GM12878 (cell line): ENCODE measurements around the gene RPL10A. TPM values are rescaled to one million over a fixed set of nuclear protein-coding genes. Genes with fewer than 3 reads are reported as not detected.
A peak's percentile ranks its signal among the peaks of the same experiment; 100 is the strongest.

Experiments used
- ATAC-seq: fragments of 200-7000 bp; cut with Tn5 transposase; 3 replicates; pipeline ENCODE4 v1.9.1; 2020; ENCODE audit warnings: mild to moderate bottlenecking, moderate library complexity
- BruUV-seq: library from RNA; stranded (reverse); fragments of 400-500 nt; replicated peaks from 2 replicates; lab custom pipeline; 2021; lab: Mats Ljungman, UMichigan
- CTCF ChIA-PET: fragments of 300-600 bp; sonication (Branson Sonifier 250); formaldehyde crosslinking; extraction: SDS; loops from one replicate; lab custom pipeline; 2021; ENCODE audit warnings: inconsistent platforms; lab: Yijun Ruan, JAX
- POLR2A ChIA-PET: fragments of 350-600 bp; formaldehyde crosslinking; extraction: SDS; loops from one replicate; lab custom pipeline; 2021; ENCODE audit warnings: inconsistent platforms; lab: Charles Lee
- RAD21 ChIA-PET: fragments of 300-600 bp; sonication (Branson Sonifier 250); formaldehyde crosslinking; loops from one replicate; lab custom pipeline; 2023; ENCODE audit warnings: antibody characterized with exemption; ENCODE audit not compliant: unreplicated experiment; lab: Charles Lee
- SMC1A ChIA-PET: fragments of 300-600 bp; sonication (Branson Sonifier 250); formaldehyde crosslinking; loops from one replicate; lab custom pipeline; 2023; ENCODE audit not compliant: unreplicated experiment, uncharacterized antibody; lab: Charles Lee
- DNase-seq: peaks from one replicate; pipeline ENCODE4 v3.0.0-alpha.2; 2011; ENCODE audit warnings: low read depth, low spot score
- FAIRE-seq: peaks from 3 replicates; lab custom pipeline; 2011; peaks lifted over from hg19 to GRCh38; lab: Jason Lieb, UNC
- H2AFZ ChIP-seq: 2 replicates; pipeline ENCODE4 v1.6.0; 2011; ENCODE audit warnings: low read depth, low read length, control low read depth; ENCODE audit not compliant: control insufficient read depth
- H3K27ac ChIP-seq: 2 replicates; pipeline ENCODE4 v1.5.1; 2011; ENCODE audit warnings: control low read depth; ENCODE audit not compliant: control insufficient read depth, insufficient read depth
- H3K27me3 ChIP-seq, 2 experiments: replicated peaks in 1 of 2; 2 replicates each; pipeline versions ENCODE4 v1.6.0 to v1.6.1; 2011; ENCODE audit warnings: low read length in 1 of 2; ENCODE audit not compliant: control insufficient read depth in 2 of 2, insufficient read depth in 2 of 2
- H3K36me3 ChIP-seq, 2 experiments: 2 replicates each; pipeline ENCODE4 v1.5.1; 2011; ENCODE audit warnings: low read length in 1 of 2; ENCODE audit not compliant: control insufficient read depth in 2 of 2, insufficient read depth in 2 of 2
- H3K4me1 ChIP-seq: 2 replicates; pipeline ENCODE4 v1.6.1; 2011; ENCODE audit warnings: mild to moderate bottlenecking, low read length, moderate library complexity, mixed read lengths; ENCODE audit not compliant: control insufficient read depth, insufficient read depth
- H3K4me2 ChIP-seq: 2 replicates; pipeline ENCODE4 v1.6.0; 2011; ENCODE audit warnings: control low read depth; ENCODE audit not compliant: control insufficient read depth, insufficient read depth
- H3K4me3 ChIP-seq: fragments of 200-600 bp; sonication (generic); 2 replicates; pipeline ENCODE4 v1.5.1; 2016
- H3K79me2 ChIP-seq: 2 replicates; pipeline ENCODE4 v1.6.0; 2011; ENCODE audit warnings: low read length; ENCODE audit not compliant: control insufficient read depth, insufficient read depth
- H3K9ac ChIP-seq: 2 replicates; pipeline ENCODE4 v1.8.0; 2011; ENCODE audit warnings: low read length, control low read depth, mixed read lengths; ENCODE audit not compliant: control insufficient read depth, insufficient read depth
- H3K9me3 ChIP-seq: replicated peaks from 3 replicates; pipeline ENCODE4 v1.5.1; 2011; ENCODE audit warnings: mild to moderate bottlenecking, low read length; ENCODE audit not compliant: control insufficient read depth, insufficient read depth
- H4K20me1 ChIP-seq: 2 replicates; pipeline ENCODE4 v1.6.0; 2011; ENCODE audit not compliant: control insufficient read depth, insufficient read depth
- HCFC1 ChIP-seq: fragments of 150-350 bp; IDR thresholded peaks from 2 replicates; pipeline ENCODE4 v1.6.1; 2014; ENCODE audit warnings: low read length
- IKZF1 ChIP-seq: fragments of 450-650 bp; conservative IDR thresholded peaks from 2 replicates; pipeline ENCODE4 v1.6.1; 2017; ENCODE audit warnings: antibody characterized with exemption, mild to moderate bottlenecking
- MTA3 ChIP-seq: IDR thresholded peaks from 2 replicates; pipeline ENCODE4 v1.6.1; 2012; ENCODE audit warnings: low read length, inconsistent platforms, borderline replicate concordance
- SIN3A ChIP-seq: IDR thresholded peaks from 2 replicates; pipeline ENCODE4 v1.6.1; 2012; ENCODE audit warnings: low read depth, low read length, improper control_type of control experiment
- SUZ12 ChIP-seq: fragments of 200-600 bp; sonication (generic); IDR thresholded peaks from one replicate; pipeline ENCODE4 v1.6.1; 2018; ENCODE audit warnings: antibody characterized with exemption, mild to moderate bottlenecking; ENCODE audit not compliant: unreplicated experiment
- TCF3 ChIP-seq: IDR thresholded peaks from 2 replicates; pipeline ENCODE4 v1.6.1; 2012; ENCODE audit warnings: low read depth, mild to moderate bottlenecking, low read length, borderline replicate concordance; ENCODE audit not compliant: insufficient read depth
- WGBS: methylation state at CpG from one replicate; pipeline ENCODE4 v1.1.6; 2016; ENCODE audit warnings: low lambda C conversion rate; ENCODE audit not compliant: insufficient replicate concordance, insufficient coverage; ENCODE audit errors: missing lambda C conversion rate; 5-methylcytosine and 5-hydroxymethylcytosine counted together
- in situ Hi-C: fragments of 300-500 bp; cut with MboI; formaldehyde crosslinking; loops from 9 replicates; pipeline ENCODE4 v1.14.3; 2018; ENCODE audit warnings: mixed read lengths
- intact Hi-C: fragments of 100-400 bp; cut with micrococcal nuclease; formaldehyde crosslinking; loops from one replicate; pipeline ENCODE4 v1.14.2; 2022; ENCODE audit not compliant: unreplicated experiment
- polyA plus RNA-seq, 11 experiments: library from polyadenylated mRNA; depleted of rRNA in 4 of 11; unstranded in 6 of 11; stranded (reverse) in 5 of 11; fragments of >200 nt; fragmentation: Nextera tagmentation in 4 of 11; fragmentation: Illumina TruSeq in 1 of 11; extraction: Ambion mirVana in 4 of 11; extraction: Trizol in 1 of 11; gene quantifications; 1 replicate in 1 of 11; 2 replicates in 10 of 11; pipeline versions ENCODE4 v1.2.1 to v1.2.3, GENCODE V29; 2011 to 2016; ENCODE audit warnings: inconsistent platforms in 2 of 11, missing spikeins in 2 of 11, low read depth in 1 of 11
- total RNA-seq, 4 experiments: library from RNA; depleted of rRNA in 3 of 4; stranded (reverse); fragments of >200 nt in 3 of 4; fragmentation: Illumina TruSeq in 1 of 4; extraction: Trizol in 1 of 4; gene quantifications; 2 replicates each; pipeline versions ENCODE4 v1.2.1 to v1.2.3, GENCODE V29; 2013 to 2021
- TF ChIP-seq, protein P1 (sequence below): fragments of 450-650 bp; IDR thresholded peaks from 2 replicates; pipeline ENCODE4 v1.6.1; 2018; ENCODE audit warnings: borderline replicate concordance, mild to moderate bottlenecking; ENCODE audit not compliant: partially characterized antibody
- TF ChIP-seq, protein P2 (sequence below): fragments of 450-650 bp; IDR thresholded peaks from 2 replicates; pipeline ENCODE4 v1.6.1; 2017; ENCODE audit warnings: mild to moderate bottlenecking, moderate library complexity
- TF ChIP-seq, protein P3 (sequence below): fragments of 450-650 bp; IDR thresholded peaks from 2 replicates; pipeline ENCODE4 v1.6.1; 2017; ENCODE audit warnings: borderline replicate concordance
- TF ChIP-seq, protein P4 (sequence below): fragments of 450-650 bp; formaldehyde crosslinking; IDR thresholded peaks from 2 replicates; pipeline ENCODE4 v1.4.0; 2020; ENCODE audit warnings: mild to moderate bottlenecking, moderate library complexity

RPL10A gene
- total and polyA plus RNA-seq, 10 of the 15 experiments (the other 5 are each of a cell fraction or from before 2014, with no cell fraction given), result 833 to 4,029 (median 2,795) TPM

DNA sequence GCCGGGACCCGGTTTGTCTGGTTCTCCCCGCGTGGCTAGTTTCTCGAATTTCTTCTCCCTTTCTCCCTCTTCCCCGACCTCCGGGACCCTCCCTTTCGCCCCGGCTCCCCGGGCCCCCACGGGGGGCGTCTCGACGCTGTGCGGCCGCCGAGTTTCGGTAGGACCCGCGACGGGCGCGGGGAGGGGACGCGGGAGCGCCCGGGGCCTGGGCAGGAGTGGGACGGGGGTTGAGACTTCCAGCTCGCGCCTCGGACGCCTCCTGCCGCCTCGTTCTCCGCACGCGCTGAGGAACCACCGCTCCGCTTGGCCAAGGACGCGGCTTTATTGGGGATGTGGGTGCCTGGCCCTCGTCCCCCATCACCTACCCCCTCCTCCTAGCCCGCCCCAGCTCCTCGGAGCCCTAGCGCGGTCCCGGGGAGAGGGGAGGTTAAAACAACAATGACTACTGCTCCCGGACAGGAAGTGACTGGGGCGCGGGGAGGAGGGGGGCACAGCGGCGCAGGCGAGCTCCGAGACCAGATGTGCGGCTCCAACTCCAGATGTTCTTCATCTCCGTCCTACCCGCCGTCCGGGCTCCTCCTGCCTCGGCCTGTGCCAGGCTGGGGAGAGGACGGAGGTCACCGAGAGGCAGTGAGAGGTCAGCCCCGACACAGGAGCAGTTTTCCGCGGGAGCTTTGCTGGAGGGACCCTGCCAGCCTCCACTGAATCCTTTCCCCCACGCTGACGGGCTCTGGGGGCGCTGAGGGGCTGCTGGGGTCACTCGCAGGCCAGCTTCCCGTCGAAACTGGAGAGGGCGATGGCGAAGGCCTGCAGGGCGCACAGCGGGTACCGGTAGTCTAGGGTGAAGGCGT lies 29.6 kb downstream of the RPL10A start:
- no peaks in the 10 kb centered on the region for H4K20me1 ChIP-seq
- ChIA-PET CTCF (interaction anchor here (0.9 kb wide), 1 partner anchor 25 kb away, joined by 4 read pairs; no protein-coding TSS in a partner anchor), POLR2A (interaction anchor here (0.5 kb wide), 1 partner anchor 14 kb away, joined by 3 read pairs; no protein-coding TSS in a partner anchor), RAD21 (no interaction called here), SMC1A (no interaction called here)
- intact Hi-C loops (no loop called here), in situ Hi-C loops (no loop called here)
- H3K79me2 ChIP-seq, result no peaks in the 10 kb centered on the region
- ATAC-seq (peak; percentile 49), FAIRE-seq (no peak), DNase-seq (no peak)
- H3K9me3 ChIP-seq, result no peaks in the 10 kb centered on the region
- H3K27me3 ChIP-seq, result peaks cover 0 to 16% of the 10 kb centered on the region in 2 experiments
- peak overlapping the region; percentile 48; the same call in 1 of the 2 replicates for H3K9ac ChIP-seq
- no peak overlapping the region for H3K27ac ChIP-seq
- peak overlapping the region; percentile 90 for H3K4me2 ChIP-seq
- peaks cover 8% of the 10 kb centered on the region for H3K4me1 ChIP-seq
- 12% methylated on average over 67 of the region's 77 CpGs for WGBS
- BruUV-seq, result no TSS peak
- H3K36me3 ChIP-seq, result no peaks in the 10 kb centered on the region
- H3K4me3 ChIP-seq, result peak overlapping the region; percentile 43; the same call in 1 of the 2 replicates
- H2AFZ ChIP-seq, result peak overlapping the region; percentile 65
- TF ChIP-seq, protein P1, sequence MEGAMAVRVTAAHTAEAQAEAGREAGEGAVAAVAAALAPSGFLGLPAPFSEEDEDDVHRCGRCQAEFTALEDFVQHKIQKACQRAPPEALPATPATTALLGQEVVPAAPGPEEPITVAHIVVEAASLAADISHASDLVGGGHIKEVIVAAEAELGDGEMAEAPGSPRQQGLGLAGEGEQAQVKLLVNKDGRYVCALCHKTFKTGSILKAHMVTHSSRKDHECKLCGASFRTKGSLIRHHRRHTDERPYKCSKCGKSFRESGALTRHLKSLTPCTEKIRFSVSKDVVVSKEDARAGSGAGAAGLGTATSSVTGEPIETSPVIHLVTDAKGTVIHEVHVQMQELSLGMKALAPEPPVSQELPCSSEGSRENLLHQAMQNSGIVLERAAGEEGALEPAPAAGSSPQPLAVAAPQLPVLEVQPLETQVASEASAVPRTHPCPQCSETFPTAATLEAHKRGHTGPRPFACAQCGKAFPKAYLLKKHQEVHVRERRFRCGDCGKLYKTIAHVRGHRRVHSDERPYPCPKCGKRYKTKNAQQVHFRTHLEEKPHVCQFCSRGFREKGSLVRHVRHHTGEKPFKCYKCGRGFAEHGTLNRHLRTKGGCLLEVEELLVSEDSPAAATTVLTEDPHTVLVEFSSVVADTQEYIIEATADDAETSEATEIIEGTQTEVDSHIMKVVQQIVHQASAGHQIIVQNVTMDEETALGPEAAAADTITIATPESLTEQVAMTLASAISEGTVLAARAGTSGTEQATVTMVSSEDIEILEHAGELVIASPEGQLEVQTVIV, result no peak
- TF ChIP-seq, protein P2, sequence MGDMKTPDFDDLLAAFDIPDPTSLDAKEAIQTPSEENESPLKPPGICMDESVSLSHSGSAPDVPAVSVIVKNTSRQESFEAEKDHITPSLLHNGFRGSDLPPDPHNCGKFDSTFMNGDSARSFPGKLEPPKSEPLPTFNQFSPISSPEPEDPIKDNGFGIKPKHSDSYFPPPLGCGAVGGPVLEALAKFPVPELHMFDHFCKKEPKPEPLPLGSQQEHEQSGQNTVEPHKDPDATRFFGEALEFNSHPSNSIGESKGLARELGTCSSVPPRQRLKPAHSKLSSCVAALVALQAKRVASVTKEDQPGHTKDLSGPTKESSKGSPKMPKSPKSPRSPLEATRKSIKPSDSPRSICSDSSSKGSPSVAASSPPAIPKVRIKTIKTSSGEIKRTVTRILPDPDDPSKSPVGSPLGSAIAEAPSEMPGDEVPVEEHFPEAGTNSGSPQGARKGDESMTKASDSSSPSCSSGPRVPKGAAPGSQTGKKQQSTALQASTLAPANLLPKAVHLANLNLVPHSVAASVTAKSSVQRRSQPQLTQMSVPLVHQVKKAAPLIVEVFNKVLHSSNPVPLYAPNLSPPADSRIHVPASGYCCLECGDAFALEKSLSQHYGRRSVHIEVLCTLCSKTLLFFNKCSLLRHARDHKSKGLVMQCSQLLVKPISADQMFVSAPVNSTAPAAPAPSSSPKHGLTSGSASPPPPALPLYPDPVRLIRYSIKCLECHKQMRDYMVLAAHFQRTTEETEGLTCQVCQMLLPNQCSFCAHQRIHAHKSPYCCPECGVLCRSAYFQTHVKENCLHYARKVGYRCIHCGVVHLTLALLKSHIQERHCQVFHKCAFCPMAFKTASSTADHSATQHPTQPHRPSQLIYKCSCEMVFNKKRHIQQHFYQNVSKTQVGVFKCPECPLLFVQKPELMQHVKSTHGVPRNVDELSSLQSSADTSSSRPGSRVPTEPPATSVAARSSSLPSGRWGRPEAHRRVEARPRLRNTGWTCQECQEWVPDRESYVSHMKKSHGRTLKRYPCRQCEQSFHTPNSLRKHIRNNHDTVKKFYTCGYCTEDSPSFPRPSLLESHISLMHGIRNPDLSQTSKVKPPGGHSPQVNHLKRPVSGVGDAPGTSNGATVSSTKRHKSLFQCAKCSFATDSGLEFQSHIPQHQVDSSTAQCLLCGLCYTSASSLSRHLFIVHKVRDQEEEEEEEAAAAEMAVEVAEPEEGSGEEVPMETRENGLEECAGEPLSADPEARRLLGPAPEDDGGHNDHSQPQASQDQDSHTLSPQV, result no peak
- TF ChIP-seq SUZ12, result no peak
- TF ChIP-seq, protein P3, sequence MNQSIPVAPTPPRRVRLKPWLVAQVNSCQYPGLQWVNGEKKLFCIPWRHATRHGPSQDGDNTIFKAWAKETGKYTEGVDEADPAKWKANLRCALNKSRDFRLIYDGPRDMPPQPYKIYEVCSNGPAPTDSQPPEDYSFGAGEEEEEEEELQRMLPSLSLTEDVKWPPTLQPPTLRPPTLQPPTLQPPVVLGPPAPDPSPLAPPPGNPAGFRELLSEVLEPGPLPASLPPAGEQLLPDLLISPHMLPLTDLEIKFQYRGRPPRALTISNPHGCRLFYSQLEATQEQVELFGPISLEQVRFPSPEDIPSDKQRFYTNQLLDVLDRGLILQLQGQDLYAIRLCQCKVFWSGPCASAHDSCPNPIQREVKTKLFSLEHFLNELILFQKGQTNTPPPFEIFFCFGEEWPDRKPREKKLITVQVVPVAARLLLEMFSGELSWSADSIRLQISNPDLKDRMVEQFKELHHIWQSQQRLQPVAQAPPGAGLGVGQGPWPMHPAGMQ, result no peak
- TF ChIP-seq TCF3, result no peak
- TF ChIP-seq MTA3, result no peak
- TF ChIP-seq IKZF1, result 0 out of 2 replicates have a peak, but pooled peaks have one; percentile 25
- no peak for TF ChIP-seq HCFC1
- TF ChIP-seq, protein P4, sequence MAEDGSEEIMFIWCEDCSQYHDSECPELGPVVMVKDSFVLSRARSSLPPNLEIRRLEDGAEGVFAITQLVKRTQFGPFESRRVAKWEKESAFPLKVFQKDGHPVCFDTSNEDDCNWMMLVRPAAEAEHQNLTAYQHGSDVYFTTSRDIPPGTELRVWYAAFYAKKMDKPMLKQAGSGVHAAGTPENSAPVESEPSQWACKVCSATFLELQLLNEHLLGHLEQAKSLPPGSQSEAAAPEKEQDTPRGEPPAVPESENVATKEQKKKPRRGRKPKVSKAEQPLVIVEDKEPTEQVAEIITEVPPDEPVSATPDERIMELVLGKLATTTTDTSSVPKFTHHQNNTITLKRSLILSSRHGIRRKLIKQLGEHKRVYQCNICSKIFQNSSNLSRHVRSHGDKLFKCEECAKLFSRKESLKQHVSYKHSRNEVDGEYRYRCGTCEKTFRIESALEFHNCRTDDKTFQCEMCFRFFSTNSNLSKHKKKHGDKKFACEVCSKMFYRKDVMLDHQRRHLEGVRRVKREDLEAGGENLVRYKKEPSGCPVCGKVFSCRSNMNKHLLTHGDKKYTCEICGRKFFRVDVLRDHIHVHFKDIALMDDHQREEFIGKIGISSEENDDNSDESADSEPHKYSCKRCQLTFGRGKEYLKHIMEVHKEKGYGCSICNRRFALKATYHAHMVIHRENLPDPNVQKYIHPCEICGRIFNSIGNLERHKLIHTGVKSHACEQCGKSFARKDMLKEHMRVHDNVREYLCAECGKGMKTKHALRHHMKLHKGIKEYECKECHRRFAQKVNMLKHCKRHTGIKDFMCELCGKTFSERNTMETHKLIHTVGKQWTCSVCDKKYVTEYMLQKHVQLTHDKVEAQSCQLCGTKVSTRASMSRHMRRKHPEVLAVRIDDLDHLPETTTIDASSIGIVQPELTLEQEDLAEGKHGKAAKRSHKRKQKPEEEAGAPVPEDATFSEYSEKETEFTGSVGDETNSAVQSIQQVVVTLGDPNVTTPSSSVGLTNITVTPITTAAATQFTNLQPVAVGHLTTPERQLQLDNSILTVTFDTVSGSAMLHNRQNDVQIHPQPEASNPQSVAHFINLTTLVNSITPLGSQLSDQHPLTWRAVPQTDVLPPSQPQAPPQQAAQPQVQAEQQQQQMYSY (CRISPR knock-in tag), result no peak
- no peak for TF ChIP-seq SIN3A
